IPS DF 19.7 (cell line): Measurements from ENCODE around the gene CFAP97D2.
"Not testable (repeated sequence)": the region's sequence is repeated elsewhere in the genome, so short reads cannot be mapped to it uniquely, and the experiment has no call there.

ENCODE experiments used
- DNase-seq: peaks from one replicate; pipeline ENCODE4 v3.0.0-alpha.2; 2013; ENCODE audit warnings: low read depth, low spot score

CFAP97D2 gene

GRCh38 chr13:114179087-114179658 is at the start of gene CFAP97D2:
Gene CFAP97D2, plus strand, starts transcription at chr13:114179257. Its CDS starts 74 bp downstream, at chr13:114179331.
- no peak for DNase-seq

- DNase-seq, result no peak
Observed at GRCh38 chr13:114129649-114130062, 49.4 kb upstream of the CFAP97D2 start.

- DNase-seq, result no peak
Observed at GRCh38 chr13:114130131-114130836, 48.8 kb upstream of the CFAP97D2 start.

GRCh38 chr13:114130837-114131582 is 48.0 kb upstream of the CFAP97D2 start:
- no peak for DNase-seq

GRCh38 chr13:114131583-114132418 is 47.3 kb upstream of the CFAP97D2 start:
- DNase-seq, result no peak

GRCh38 chr13:114132419-114133121 is 46.5 kb upstream of the CFAP97D2 start, which contains the start of gene RASA3:
Gene RASA3, minus strand, starts transcription at chr13:114132623. Its CDS starts 134 bp downstream, at chr13:114132489.
- DNase-seq, result no peak

- DNase-seq, result not testable (repeated sequence)
Observed at GRCh38 chr13:114133126-114133525, 45.9 kb upstream of the CFAP97D2 start.

GRCh38 chr13:114133552-114133951 is 45.5 kb upstream of the CFAP97D2 start:
- not testable (repeated sequence) for DNase-seq

GRCh38 chr13:114134111-114134943 is 44.7 kb upstream of the CFAP97D2 start:
- no peak for DNase-seq

- DNase-seq, result no peak
Observed at GRCh38 chr13:114134944-114135610, 44.0 kb upstream of the CFAP97D2 start.

- no peak for DNase-seq
Observed at GRCh38 chr13:114135731-114136171, 43.3 kb upstream of the CFAP97D2 start.

- DNase-seq, result no peak
Observed at GRCh38 chr13:114136576-114136975, 42.5 kb upstream of the CFAP97D2 start.

- DNase-seq, result no peak
Observed at GRCh38 chr13:114140131-114140905, 38.7 kb upstream of the CFAP97D2 start.

GRCh38 chr13:114140906-114141250 is 38.2 kb upstream of the CFAP97D2 start:
- DNase-seq, result no peak

- no peak for DNase-seq
Observed at GRCh38 chr13:114141261-114141996, 37.6 kb upstream of the CFAP97D2 start.

GRCh38 chr13:114142137-114142550 is 36.9 kb upstream of the CFAP97D2 start:
- no peak for DNase-seq

- DNase-seq, result no peak
Observed at GRCh38 chr13:114142640-114143490, 36.2 kb upstream of the CFAP97D2 start.
